GM12874 (cell line): ENCODE results near the gene ZIC2.

Experiments
- CTCF ChIP-seq: IDR thresholded peaks from 2 replicates; pipeline ENCODE4 v1.5.1; 2011; ENCODE audit warnings: low read depth, mild to moderate bottlenecking, control low read depth, low read length, moderate library complexity; ENCODE audit not compliant: insufficient read depth

The ZIC2 gene

GRCh38 chr13:99973163-99973807 lies 8.3 kb upstream of the ZIC2 start:
- no peak for TF ChIP-seq CTCF

- no peak for TF ChIP-seq CTCF
These were observed 7.8 kb upstream of the ZIC2 start for GRCh38 chr13:99973808-99974185.

- TF ChIP-seq CTCF: no peak
These were observed 7.2 kb upstream of the ZIC2 start for GRCh38 chr13:99974296-99974938.

- TF ChIP-seq CTCF: no peak
These were observed 6.5 kb upstream of the ZIC2 start for GRCh38 chr13:99974939-99975561.

- TF ChIP-seq CTCF: no peak
These were observed 6.0 kb upstream of the ZIC2 start for GRCh38 chr13:99975626-99976025.

- no peak for TF ChIP-seq CTCF
These were observed 5.0 kb upstream of the ZIC2 start for GRCh38 chr13:99976575-99976974.

GRCh38 chr13:99977334-99977911 lies 4.2 kb upstream of the ZIC2 start:
- no peak for TF ChIP-seq CTCF
